ENCODE results near the gene GAL3ST2. TPM values are rescaled to one million over a fixed set of nuclear protein-coding genes. Genes with fewer than 3 reads are reported as not detected.
A peak's percentile ranks its signal among the peaks of the same experiment; 100 is the strongest.
"Not testable (repeated sequence)": the region's sequence is repeated elsewhere in the genome, so short reads cannot be mapped to it uniquely, and the experiment has no call there.

GAL3ST2 gene
- total RNA-seq, 1 experiment from 2014 or later, result 6.8 TPM

- H3K9me3 ChIP-seq, result peaks cover 5% of the 10 kb centered on the region; the same call in 1 of the 2 replicates
- no peaks in the 10 kb centered on the region for H3K27me3 Mint-ChIP-seq (ENCODE audit: insufficient read depth, unreplicated experiment)
- peaks cover 10% of the 10 kb centered on the region for H3K36me3 Mint-ChIP-seq (ENCODE audit: insufficient read depth, unreplicated experiment)
- H3K4me3 ChIP-seq (ENCODE audit: low read depth, low read length), result no peak overlapping the region
- H3K4me1 Mint-ChIP-seq (ENCODE audit: low read depth, unreplicated experiment), result peaks cover 31% of the 10 kb centered on the region
- peak in 1 of 2 experiments; percentile 19 for DNase-seq
- H3K27ac Mint-ChIP-seq (ENCODE audit: unreplicated experiment), result peak overlapping the region; percentile 77
- no TSS peak for BruUV-seq (replicated peaks)
- peaks cover 53% of the 10 kb centered on the region for H3K4me1 ChIP-seq
- H3K36me3 ChIP-seq (ENCODE audit: control insufficient read depth, insufficient read depth, low read length), result no peaks in the 10 kb centered on the region
- peaks cover 5% of the 10 kb centered on the region for H3K9me3 Mint-ChIP-seq (ENCODE audit: unreplicated experiment)
- no peak for TF ChIP-seq CTCF (IDR thresholded peaks at IDR 0.05; ENCODE audit: insufficient read depth in 1 of 2, low read depth in 1 of 2, low read length in 1 of 2, severe bottlenecking in 1 of 2, unreplicated experiment in 1 of 2)
- peak overlapping the region; percentile 57 for H3K4me3 Mint-ChIP-seq (ENCODE audit: unreplicated experiment)
- no peaks in the 10 kb centered on the region for H3K27me3 ChIP-seq (replicated peaks; ENCODE audit: control insufficient read depth, insufficient read depth, low read length)
- POLR2A ChIA-PET, result no interaction called here
- CTCF ChIA-PET, result interaction anchor here (1.0 to 1.1 kb wide), 2 partner anchors 14 to 17 kb away, joined by 3 read pairs; no protein-coding TSS in a partner anchor
- intact Hi-C loops (cut with micrococcal nuclease; ENCODE audit: unreplicated experiment), result no loop called here
These were observed 11.9 kb downstream of the GAL3ST2 start for GRCh38 chr2:241788572-241788971.

- intact Hi-C loops (cut with micrococcal nuclease; ENCODE audit: unreplicated experiment), result not testable (repeated sequence)
These were observed 14.8 kb downstream of the GAL3ST2 start for GRCh38 chr2:241791385-241791784.

GRCh38 chr2:241793385-241793784 lies 16.8 kb downstream of the GAL3ST2 start:
- Histone ChIP-seq H3K9me3 (peaks cover 5% of the 10 kb centered on the region; the same call in 1 of the 2 replicates), H3K36me3 (ENCODE audit: control insufficient read depth, insufficient read depth, low read length) (no peaks in the 10 kb centered on the region), H3K4me3 (ENCODE audit: low read depth, low read length) (no peak overlapping the region), H3K4me1 (peaks cover 46% of the 10 kb centered on the region), H3K27me3 (replicated peaks; ENCODE audit: control insufficient read depth, insufficient read depth, low read length) (no peaks in the 10 kb centered on the region)
- H3K4me3 Mint-ChIP-seq (ENCODE audit: unreplicated experiment), result peak overlapping the region; percentile 22
- CTCF ChIA-PET, result no interaction called here
- POLR2A ChIA-PET, result no interaction called here
- no peak for TF ChIP-seq CTCF (IDR thresholded peaks at IDR 0.05; ENCODE audit: insufficient read depth in 1 of 2, low read depth in 1 of 2, low read length in 1 of 2, severe bottlenecking in 1 of 2, unreplicated experiment in 1 of 2)
- no peaks in the 10 kb centered on the region for H3K27me3 Mint-ChIP-seq (ENCODE audit: insufficient read depth, unreplicated experiment)
- H3K4me1 Mint-ChIP-seq (ENCODE audit: low read depth, unreplicated experiment), result peaks cover 40% of the 10 kb centered on the region
- H3K36me3 Mint-ChIP-seq (ENCODE audit: insufficient read depth, unreplicated experiment), result peaks cover 12% of the 10 kb centered on the region
- no peak for DNase-seq
- H3K9me3 Mint-ChIP-seq (ENCODE audit: unreplicated experiment), result peaks cover 8% of the 10 kb centered on the region
- H3K27ac Mint-ChIP-seq (ENCODE audit: unreplicated experiment), result peak overlapping the region; percentile 64
- intact Hi-C loops (cut with micrococcal nuclease; ENCODE audit: unreplicated experiment), result no loop called here
- no TSS peak for BruUV-seq (replicated peaks)

More at GRCh38 chr2:241791385-241791784, 14.8 kb downstream of the GAL3ST2 start:
- DNase-seq, result peak; percentile 43 to 50
- H3K9me3 Mint-ChIP-seq (ENCODE audit: unreplicated experiment); H3K9me3 ChIP-seq; CTCF ChIA-PET; POLR2A ChIA-PET; H3K36me3 Mint-ChIP-seq (ENCODE audit: insufficient read depth, unreplicated experiment); H3K27me3 ChIP-seq (replicated peaks; ENCODE audit: control insufficient read depth, insufficient read depth, low read length); H3K36me3 ChIP-seq (ENCODE audit: control insufficient read depth, insufficient read depth, low read length); BruUV-seq (replicated peaks); H3K4me3 ChIP-seq (ENCODE audit: low read depth, low read length); H3K27me3 Mint-ChIP-seq (ENCODE audit: insufficient read depth, unreplicated experiment): not testable (repeated sequence)
- Mint-ChIP-seq H3K4me3 (ENCODE audit: unreplicated experiment) (peak overlapping the region; percentile 57), H3K4me1 (ENCODE audit: low read depth, unreplicated experiment) (peaks cover 45% of the 10 kb centered on the region), H3K27ac (ENCODE audit: unreplicated experiment) (peak overlapping the region; percentile 71)
- peaks cover 63% of the 10 kb centered on the region for H3K4me1 ChIP-seq

Data from Caco-2 (cell line).